GM21528 (cell line): Measurements from ENCODE around the gene RSRP1.
"Not testable (repeated sequence)": the region's sequence is repeated elsewhere in the genome, so short reads cannot be mapped to it uniquely, and the experiment has no call there.

Experiments
- ATAC-seq: cut with Tn5 transposase; IDR thresholded peaks from one replicate; pipeline ENCODE4 v1.9.1; 2021; ENCODE audit warnings: mild to moderate bottlenecking, moderate library complexity; ENCODE audit not compliant: unreplicated experiment, low FRiP score

The RSRP1 gene, protein sequence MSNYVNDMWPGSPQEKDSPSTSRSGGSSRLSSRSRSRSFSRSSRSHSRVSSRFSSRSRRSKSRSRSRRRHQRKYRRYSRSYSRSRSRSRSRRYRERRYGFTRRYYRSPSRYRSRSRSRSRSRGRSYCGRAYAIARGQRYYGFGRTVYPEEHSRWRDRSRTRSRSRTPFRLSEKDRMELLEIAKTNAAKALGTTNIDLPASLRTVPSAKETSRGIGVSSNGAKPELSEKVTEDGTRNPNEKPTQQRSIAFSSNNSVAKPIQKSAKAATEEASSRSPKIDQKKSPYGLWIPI

GRCh38 chr1:25247024-25247828 is at the start of gene RSRP1:
Gene RSRP1, minus strand, starts transcription at chr1:25247454. Its CDS starts 491 bp downstream, at chr1:25246963.
- peak; percentile 79 for ATAC-seq

GRCh38 chr1:25296501-25296900 is 49.2 kb upstream of the RSRP1 start:
- not testable (repeated sequence) for ATAC-seq

- not testable (repeated sequence) for ATAC-seq
These were observed 47.9 kb upstream of the RSRP1 start for GRCh38 chr1:25294889-25295826.

- ATAC-seq = not testable (repeated sequence)
These were observed 46.2 kb upstream of the RSRP1 start for GRCh38 chr1:25293426-25293825.

DNA sequence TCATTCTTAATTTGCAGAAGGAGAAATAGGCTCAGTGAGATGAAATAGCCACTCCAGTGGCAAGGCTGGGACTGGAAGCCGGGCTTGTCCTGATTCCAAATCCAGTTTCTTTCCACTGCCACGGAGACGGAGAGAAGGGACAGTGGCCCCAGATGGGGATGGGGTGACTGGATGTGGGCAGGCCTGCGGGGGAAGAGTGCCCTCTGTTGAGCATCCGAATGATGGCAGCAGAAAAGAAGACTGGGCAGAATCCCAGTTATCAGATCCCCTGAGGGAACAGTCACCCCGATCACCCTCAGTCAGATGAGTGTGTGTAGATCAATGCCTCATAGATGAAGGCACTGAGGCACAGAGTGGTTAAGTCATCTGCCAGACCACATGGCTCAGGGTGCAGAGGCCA is 42.8 kb upstream of the RSRP1 start:
- not testable (repeated sequence) for ATAC-seq

DNA sequence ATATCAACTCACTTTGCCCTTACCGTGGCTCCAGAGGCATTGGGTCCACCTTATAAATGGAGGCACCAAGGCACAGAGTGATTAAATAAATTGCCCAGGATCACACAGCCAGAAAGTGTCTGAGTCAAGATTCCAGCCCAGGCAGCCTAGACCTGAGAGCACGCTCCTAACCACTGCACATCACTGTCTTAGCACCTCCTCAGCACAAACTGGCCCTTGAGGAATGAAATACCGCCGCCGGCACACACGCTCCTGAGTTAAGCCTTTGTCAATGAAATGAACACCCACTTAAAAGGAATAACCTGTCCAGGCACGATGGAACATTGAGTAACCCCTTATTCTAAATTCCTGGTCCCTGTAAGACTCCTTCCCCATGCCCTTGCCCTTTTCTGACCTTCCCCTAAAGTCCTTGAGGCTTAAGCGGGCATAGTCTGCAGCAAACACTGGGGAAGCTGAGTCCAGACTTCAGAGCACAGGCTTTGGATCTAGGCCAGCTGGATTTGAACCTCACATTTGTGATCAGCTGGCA is 41.4 kb upstream of the RSRP1 start:
- not testable (repeated sequence) for ATAC-seq

- ATAC-seq = not testable (repeated sequence)
These were observed 39.9 kb upstream of the RSRP1 start for GRCh38 chr1:25287164-25287563.

- not testable (repeated sequence) for ATAC-seq
These were observed 38.6 kb upstream of the RSRP1 start for GRCh38 chr1:25285862-25286261.

- ATAC-seq = not testable (repeated sequence)
These were observed 32.4 kb upstream of the RSRP1 start for GRCh38 chr1:25279693-25280111.

DNA sequence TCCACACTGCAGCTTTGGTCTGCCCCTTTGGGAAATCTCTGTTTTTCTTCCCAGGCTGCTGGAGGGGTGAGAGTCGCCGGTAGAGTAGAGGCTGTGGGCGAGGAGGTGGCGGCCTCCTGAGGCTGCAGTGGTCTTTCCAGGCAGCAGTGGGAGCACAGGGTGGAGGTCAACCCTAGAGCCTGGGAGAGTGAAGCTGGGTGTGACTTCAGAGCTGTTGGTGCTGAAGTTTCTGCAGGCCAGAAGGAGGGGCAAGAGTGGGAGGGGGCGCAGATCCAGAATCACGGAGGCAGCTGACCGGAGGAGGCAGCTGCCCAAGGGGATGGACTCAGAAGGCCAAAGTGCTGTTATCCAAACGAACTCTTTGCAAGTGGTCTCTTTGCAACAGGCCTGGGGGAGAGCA is 31.5 kb upstream of the RSRP1 start:
- ATAC-seq = not testable (repeated sequence)

- ATAC-seq = not testable (repeated sequence)
These were observed 31.1 kb upstream of the RSRP1 start for GRCh38 chr1:25278358-25278757.

DNA sequence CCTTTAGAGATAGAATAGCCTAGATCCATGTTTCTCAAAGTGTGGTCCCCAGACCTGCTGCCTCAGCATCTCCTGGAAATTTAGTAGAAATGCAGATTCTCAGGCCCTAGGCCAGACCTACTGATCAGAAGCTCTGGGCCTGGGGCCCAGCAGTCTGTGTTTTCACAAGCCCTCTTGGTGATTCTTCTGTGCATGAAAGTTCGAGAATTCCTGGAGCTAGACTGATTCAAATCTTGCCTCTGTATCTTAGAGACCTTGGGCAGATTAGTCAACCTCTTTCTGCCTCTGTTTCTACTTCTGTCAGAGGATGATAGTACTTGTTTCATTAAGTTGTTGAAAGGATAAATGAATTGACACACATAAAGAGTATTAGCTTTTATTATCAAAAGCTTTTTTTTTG is 30.0 kb upstream of the RSRP1 start:
- ATAC-seq = not testable (repeated sequence)

- not testable (repeated sequence) for ATAC-seq
These were observed 28.4 kb upstream of the RSRP1 start for GRCh38 chr1:25275648-25276047.

GRCh38 chr1:25272238-25272637 is 25.0 kb upstream of the RSRP1 start, which contains the start of gene RHD:
Gene RHD, plus strand, starts transcription at chr1:25272509. Its CDS starts 39 bp downstream, at chr1:25272548.
- not testable (repeated sequence) for ATAC-seq

- not testable (repeated sequence) for ATAC-seq
These were observed 21.0 kb upstream of the RSRP1 start for GRCh38 chr1:25268143-25268760.

DNA sequence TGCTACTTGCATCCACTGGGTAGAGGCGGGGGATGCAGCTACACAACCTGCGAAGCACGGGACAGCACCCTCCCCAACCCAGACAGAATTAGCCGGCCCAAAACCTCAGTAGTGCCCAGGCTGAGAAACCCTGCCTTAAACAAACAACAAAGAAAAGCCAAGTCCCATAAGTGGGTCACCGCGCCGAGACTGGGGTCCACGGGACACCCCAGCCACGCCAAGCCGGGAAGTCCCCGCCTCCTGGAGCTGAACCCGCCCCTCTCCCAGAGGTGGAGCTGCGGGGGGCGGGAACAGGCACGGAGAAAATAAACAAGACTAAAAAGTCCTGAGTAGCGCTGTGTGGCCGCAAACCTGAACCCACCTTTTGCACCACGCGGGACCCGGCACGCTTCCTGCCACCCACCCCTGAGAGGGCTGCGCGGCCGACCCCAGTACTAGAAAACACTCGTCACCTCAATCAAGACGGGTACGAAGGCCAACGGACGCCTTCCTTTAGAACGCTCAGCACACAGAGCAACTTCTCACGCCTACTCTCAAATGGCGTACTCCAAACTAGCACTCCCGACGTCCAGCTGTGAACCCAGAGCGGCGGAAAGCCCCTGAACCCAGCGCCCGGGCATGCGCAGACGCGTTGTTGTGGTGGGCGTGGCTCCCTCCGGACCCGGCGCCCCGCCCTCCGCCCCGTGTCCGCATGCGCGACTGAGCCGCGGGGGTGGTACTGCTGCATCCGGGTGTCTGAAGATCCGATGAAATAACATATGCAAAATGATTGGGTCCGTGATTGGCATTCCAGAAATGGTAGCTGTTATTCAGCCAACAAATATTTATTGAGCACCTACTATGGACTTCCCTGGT is 20.3 kb upstream of the RSRP1 start:
- peak; percentile 63 for ATAC-seq

DNA sequence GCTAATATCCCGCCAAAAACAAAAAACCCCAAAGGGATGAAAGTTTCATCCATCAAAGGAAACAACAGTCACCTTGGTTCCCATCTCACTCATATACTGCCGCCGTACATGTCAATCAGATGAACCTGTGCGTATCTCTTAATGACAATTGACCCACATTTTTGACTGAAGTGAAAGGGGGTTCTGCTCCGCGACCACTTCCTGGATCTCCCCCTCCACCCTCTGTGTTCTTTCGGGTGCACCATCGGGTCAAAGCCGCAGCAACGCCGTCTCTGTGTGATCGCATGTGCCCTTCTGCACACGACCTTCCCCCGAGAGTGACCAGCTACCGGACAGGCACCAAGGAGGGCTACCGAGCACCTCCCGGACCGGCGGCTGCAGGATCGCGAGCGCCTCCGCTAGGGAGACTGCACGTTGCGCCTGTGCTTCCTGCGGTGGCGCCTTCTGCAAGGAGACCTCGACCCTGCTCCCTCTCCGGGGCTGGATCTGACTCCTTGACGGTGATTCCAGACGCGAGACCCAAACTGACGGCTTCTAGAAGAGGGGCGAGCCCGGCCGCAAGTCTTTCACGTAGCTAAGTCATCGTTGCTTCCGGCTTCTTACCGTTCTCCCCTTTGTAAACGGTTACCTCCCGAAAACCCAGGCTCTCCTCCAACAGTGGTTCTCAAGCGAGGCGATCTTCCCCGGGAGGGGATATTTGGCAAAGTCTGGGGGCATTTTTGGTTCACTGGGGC is 19.5 kb upstream of the RSRP1 start:
- peak; percentile 26 for ATAC-seq

DNA sequence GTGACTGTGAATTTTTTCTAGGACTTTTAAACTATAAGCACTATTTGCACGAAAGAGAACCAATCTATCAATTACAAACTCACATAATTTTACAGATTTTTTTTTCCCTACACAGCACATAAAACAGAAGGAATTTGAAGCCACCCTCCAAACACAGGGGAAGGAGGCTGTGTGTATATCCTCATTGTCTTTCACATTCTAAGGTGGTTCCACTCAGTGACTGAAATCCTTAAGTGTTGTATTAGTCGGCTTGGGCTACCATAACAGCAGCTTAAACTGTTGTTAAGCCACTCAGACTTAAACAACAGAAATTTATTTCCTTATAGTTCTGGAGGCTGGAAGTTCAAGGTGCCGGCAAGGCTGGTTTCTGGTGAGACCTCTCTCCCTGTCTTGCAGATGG is 13.1 kb upstream of the RSRP1 start:
- not testable (repeated sequence) for ATAC-seq
